HG02943 (cell line): ENCODE results near the gene NR5A1.

Experiments used
- ATAC-seq: cut with Tn5 transposase; IDR thresholded peaks from one replicate; pipeline ENCODE4 v1.9.1; 2021; ENCODE audit warnings: mild to moderate bottlenecking, low read depth, moderate library complexity; ENCODE audit not compliant: unreplicated experiment

The NR5A1 gene

DNA sequence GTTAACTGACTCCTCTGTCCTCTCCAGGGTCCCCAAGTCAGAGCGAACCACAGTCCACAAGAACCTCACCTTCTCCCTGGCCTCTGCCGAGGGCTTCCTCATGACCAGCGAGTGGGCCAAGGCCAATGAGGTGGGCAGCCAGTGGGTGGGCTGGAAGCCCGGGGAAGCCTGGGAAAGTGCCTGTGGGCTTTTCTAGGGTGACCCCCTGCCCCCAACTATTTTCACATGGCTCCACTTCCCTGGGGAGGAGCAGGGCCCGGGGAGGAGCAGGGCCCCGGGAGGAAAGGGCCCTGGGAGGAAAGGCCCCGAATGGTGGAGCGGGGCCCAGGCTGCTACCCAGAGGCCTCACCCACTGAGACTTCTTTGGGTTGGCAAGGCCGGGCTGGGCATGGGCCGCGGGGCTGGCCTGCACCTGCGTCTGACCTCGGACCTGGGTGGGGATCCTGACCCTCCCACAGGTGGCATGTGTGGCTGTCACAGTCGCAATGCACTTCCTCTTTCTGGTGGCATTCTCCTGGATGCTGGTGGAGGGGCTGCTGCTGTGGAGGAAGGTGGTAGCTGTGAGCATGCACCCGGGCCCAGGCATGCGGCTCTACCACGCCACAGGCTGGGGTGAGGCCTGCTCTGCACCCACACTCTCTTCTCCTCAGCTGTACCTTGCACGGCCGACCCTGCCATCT is 39.0 kb downstream of the NR5A1 start:
- ATAC-seq = no peak

DNA sequence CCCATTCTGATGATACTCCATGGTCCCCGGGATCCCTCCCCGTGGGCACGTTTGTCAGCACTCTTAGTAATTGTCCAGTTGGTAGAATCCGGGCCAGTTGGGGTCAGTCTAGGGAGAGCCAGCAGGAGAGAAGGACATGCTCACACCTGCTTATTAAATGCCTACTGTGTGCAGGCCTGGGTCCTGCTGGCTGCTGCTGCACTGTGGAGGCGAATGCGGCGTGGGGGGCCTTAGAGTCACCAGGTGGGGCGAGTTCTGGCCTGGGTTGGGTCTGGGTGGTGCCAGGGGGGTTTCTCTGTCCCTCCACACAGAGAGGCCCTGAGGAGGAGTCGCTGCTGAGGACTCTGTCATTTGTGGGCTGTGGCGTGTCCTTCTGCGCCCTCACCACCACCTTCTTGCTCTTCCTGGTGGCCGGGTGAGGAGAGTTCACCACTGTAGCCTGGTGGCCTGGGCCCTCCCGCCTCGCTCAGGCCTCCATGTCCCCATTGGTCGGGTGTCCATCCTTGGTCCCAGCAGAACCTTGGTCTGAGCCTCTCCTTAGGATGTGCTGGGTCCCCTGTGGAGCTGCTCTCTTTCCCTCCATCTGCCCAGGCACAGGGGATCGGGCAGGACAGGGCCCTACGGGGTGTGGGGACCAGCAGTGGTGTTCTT is 39.7 kb downstream of the NR5A1 start:
- no peak for ATAC-seq

DNA sequence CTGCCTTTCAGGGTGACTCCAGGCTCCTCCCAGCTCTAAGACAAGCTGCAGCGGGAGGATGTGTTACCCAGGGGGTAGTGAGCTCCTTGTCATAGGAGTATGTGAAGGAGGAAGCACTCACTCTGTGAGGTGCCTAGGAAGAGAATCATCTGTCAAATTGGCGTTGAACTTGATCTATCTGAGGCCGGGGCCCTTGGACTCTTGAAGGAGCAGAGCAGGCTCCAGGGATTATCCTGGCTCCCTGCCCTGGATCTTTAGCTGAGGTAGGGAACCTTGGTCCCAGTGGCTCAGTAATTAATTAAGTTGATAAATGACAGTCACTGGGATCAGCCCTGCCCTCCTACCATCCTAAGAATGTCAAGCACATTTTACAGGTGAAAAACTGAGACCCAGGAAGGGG is 41.5 kb downstream of the NR5A1 start:
- no peak for ATAC-seq

DNA sequence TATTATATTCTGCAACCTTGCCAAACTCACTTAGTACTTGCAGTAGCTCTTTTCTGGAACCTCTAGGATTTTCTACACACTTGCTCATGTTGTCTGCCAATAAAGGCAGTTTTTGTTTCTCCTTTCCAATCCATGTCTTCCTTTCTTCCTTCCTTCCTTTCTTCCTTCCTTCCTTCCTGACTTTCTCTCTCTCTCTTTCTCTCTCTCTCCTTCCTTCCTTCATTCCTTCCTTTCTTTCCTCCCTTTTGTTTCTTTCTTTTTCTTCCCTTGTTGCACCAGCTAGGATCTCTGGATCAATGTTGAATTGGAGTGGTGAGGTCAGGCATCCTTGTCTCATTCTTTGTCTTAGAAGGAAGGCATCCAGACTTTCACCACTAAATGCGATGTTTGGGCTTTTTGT is 44.5 kb downstream of the NR5A1 start:
- no peak for ATAC-seq

DNA sequence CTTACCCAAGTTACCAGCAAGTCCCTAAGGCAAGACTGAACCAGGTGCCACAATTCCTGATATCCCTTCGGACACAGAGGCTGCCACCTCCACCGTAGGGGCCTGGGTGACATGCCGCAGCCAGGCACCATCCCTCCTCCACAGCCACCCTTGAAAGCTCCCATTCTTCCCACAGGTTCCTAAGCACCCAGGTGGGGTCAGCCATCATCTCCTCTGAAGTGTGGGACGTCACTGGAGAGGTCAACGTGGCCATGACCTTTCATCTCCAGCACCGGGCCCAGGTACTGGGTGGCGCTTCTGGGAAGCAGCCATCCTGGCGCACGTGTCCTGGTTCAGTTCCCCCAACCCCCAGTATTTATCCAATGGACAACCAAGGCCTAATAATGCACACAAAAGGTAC is 48.8 kb downstream of the NR5A1 start:
- ATAC-seq = no peak

DNA sequence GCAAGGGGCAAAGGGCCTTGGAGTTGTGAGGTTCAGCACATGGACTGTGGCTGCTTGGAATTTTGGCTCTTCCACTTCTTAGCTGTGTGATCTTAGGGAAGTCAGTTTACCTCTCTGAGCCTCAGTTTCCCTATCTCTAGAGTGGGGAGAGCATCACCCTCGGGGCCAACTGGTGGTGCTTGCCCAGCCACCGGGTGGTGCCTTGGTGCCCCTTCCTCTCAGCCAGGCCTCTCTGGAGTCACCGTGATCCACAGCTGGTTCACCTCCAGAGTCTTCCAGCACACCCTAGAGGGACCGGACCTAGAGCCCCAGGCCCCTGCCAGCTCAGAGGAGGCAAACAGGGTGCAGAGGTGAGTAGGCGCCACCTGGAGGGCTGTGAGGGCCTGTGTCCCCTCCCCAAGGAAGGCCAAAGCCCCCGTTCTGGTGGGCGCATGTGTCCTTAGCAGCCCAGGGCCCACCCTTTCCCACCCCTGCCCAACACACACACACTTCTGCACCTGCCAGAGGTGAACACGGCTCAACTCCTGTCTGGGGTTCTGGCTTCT is 49.2 kb downstream of the NR5A1 start:
- ATAC-seq = no peak

DNA sequence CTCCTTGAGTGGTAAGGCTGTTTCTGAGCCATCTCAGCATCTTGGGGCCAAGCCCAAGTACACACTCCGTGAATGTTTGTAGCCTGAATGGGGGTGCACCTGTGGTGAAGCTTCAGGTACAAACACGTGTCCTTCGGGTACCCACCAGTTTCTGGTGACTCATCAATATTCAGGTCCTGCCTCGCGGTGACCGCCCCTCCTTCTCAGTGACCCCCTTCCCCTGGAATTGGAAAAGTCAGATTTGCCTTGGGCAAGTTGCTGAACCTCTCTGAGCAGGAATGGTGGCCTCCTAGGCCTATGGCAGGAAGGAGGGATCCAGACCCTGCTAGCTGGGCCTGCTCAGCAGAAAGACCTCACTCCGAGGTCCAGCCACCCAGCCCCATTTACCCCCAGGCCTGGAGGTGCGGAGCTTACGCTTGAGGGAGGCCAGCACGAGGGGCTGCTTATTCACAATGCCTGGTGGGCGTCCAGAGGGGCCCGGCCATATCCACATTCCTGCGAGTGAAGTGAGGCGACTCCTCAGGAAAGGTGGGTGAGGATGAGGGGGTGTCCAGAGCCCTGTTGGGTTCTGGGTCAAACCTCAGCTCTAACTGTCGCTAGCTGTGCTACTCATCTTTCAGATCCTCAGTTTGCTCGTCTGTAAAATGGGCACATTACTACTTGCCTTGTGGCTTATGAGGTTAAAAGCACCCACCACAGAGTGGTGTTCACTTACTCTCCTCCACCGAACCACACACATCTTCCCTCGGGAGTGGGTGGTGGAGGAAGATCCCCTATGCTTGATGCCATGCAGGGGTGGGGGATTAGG is 49.9 kb downstream of the NR5A1 start:
- no peak for ATAC-seq

DNA sequence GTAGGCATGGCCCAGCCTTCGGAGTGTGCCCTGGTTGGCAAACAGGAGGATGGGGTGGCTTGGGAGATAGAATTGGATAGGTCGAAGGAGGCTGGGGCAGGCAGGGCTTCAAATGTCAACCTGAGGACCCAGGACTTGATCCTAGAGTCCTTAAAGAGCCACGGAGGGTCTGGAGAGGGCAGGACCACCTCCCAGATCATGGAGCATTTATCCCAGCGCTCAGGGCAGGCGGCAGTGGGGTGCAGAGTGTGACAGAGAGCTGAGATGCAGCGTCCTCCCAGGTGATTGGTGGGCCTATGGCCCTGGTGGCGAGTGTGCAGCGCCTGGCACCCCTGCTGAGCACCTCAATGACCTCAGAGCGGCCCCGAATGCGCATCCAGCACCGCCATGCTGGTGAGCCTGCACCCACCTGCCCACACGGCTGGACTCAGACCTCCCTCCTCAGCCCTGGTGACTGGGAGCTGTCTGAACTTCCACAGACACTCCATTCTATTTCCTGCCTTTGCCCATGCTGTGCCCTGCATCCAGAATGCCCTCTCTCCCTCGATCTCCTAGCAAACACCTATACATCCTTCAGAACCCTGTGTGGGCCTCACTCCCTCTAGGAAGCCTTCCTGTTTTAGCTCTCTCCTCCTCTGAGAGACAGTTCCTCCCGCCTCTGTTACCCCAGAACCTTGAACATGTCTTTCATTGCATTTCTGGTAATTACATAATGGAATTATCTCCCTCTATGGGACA is 50.7 kb downstream of the NR5A1 start:
- ATAC-seq = no peak

DNA sequence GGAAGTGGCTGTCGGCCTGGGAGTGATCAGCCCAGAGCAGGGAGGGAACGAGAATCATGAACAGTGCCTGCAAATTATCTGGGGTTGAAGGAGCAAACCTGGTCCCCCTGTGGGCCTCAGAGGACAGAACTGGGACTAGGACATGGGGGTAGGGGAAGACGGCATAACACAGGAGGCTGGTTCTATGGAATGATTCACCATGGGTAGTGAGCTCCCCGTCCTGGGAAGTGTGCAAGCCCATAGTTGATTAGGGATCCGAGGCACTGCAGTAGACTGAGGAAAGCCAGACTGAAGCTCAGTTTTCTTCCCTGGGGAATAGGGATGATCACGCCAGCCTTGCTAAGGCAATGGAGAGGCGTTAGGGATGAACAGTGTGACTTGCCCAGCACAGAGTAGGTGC is 51.4 kb downstream of the NR5A1 start:
- no peak for ATAC-seq

DNA sequence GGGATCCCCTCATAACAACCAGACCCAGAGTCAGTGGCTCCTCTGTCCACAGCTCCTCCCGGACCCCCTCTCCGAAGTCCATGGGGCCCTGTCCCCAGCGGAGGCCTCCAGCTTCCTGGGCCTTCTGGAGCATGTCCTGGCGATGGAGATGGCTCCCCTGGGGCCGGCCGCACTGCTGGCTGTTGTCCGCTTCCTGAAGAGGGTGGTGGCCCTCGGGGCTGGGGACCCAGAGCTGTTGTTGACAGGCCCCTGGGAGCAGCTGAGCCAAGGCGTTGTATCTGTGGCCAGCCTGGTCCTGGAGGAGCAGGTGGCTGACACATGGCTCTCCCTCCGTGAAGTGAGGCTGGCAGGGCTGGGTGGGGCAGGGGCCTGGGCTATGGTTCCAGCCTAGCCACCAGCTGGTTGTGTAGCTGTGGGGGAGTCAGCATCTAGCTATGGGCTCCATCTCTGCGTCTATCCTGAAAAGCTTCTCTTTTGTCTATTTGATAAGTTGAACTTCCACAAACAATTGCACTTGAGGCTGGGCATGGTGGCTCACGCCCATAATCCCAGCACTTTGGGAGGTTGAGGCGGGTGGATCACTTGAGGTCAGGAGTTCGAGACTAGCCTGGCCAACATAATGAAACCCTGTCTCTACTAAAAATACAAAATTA is 52.3 kb downstream of the NR5A1 start:
- no peak for ATAC-seq

DNA sequence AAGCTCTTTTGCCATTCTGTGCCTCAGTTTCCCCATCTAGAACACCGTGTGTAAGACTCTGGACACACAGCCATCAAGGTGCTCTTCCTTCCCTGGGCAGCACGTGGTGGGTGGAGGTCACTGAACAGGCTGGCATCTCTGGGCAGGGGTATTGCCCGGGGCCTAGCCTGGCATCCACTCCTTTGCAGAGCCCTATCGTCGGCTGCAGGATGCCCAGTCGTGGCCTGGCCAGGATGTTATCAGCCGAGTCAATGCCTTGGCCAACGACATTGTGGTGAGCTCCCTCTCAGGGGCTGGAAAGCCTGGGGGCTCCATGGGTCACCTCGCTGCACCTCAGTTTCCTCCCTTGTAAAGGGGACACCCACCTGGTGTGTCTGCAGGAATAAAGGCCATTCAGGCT is 52.9 kb downstream of the NR5A1 start:
- no peak for ATAC-seq

DNA sequence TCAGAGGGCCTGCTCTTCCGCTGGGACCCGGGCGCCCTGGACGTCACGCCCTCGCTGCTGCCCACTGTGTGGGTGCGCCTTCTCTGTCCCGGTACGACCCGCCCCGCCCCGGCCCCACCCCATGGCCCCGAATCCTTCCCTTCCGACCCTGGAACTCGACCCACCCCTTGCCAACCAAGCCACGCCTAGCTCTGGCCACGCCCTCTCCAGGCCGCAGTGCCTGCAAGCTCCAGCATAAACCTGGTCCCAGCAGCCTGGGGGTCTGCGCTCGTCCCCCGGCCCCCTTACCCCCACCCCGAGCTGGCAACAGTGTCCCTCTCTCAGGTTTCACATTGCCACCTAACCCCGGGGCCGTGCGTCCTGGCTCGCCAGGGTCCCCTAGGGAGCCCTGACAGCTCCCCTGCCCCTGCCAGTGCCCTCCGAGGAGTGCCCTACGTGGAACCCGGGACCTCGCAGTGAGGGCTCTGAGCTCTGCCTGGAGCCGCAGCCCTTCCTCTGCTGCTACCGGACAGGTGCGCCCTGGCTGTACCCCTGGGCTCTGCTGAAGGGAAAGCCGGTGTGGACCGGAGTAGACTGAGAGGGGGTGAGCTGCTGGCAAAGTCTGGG is 53.5 kb downstream of the NR5A1 start:
- ATAC-seq = no peak

DNA sequence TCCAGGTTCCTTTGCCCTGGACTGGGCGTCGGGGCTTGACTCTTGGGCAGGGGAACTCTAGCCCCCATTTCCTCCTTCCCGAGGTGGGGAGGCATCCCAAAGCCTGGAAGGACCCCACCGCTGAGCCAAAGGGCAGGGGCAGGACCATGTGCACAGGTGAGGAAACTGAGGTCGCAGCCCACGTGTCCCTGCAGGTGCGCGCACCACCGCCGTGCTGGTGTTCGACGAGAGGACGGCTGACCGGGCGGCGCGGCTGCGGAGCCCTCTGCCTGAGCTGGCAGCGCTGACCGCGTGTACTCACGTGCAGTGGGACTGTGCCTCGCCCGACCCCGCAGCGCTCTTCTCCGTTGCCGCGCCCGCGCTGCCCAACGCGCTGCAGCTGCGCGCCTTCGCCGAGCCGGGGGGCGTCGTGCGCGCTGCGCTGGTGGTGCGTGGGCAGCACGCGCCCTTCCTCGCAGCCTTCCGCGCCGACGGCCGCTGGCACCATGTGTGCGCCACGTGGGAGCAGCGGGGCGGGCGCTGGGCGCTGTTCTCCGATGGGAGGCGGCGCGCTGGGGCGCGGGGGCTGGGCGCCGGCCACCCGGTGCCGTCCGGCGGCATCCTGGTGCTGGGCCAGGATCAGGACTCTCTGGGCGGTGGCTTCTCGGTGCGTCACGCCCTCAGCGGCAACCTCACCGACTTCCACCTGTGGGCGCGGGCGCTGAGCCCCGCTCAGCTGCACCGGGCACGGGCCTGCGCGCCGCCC is 54.2 kb downstream of the NR5A1 start:
- ATAC-seq = no peak

DNA sequence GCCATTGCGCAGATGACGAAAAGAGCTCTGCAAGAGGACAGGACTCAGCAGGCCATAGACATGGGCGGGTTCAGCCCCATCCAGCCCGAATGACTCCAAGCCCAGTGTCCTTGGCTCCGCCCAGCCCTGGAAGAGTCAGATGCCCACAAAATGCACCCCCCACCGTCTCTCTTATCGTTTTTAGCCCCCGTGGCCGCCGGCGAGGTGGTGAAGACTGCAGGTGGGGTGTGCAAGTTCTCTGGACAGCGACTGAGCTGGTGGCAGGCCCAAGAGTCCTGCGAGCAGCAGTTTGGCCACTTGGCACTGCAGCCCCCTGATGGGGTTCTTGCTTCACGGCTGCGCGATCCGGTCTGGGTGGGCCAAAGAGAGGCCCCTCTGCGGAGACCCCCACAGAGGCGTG is 54.9 kb downstream of the NR5A1 start:
- no peak for ATAC-seq

DNA sequence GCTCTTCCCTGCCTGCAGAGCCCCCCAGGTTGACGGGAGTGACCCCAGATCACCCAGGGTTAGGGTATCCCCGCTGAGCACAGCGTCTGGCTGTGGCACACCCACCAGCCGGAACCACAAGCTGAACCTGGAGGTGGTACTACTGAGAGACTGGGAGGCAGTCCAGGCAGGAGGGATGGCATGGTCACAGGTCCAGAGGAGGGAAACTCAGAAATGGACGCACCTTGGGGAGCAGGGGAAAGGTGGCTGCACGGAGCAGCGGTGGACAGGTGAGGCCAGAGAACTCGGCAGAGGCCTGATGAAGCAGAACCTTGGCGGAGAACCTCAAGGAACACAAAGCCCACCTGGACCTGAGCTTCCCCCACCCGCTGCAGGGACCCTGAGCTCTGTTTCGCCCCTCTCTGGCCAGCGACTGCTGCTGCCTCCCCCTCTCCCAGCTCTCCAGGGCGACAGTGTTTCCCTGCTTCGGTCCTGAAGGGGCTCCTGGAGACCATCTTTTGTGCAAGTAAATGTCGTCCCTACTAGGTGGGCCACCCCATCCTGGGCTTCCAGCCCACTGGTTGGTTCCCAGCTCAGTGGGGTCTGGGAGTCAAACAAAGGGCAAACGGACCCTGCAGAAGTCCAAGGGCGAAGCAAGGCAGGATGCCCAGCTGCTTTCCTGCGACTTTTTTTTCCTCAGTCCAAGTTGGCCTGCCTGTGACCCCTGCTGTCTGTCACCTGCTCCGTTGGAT is 56.1 kb downstream of the NR5A1 start:
- no peak for ATAC-seq

DNA sequence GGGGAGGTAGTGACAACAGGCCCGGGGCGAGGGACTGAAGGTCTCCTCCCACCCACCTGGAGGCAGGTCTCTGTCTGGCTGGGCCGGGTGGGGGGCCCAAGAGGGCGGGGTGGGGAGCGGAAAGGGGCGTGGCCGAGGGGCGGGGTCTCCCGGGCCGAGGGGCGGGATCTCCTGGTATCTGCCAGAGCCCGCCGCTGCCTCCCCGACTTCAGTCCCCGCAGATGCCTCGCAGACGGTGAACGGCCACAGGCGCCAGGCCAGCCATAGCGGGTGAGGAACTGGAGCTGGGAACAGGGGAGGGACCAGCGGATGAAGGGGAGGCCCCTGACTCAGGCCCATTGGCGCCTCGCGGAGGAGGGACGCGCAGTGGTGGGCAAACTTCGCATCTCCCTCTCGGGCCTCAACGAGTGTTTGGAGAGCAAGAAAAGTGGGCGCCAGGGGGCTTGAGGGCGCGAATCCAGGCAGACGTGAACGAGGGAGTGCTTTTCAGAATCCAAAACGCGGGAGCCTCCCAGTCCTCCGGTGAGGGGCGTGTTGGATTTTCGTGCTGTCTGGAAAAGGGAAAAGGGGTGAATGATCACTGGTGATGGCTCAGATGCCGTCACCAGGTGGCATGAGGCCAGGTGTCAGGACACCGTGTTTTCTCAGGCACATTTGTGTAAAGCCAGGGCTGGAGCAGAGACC is 56.8 kb downstream of the NR5A1 start, which contains the start of gene ADGRD2:
TSS of gene ADGRD2 (plus strand) at position 211 of the 684 bp plus-strand sequence. CDS start 1,216 bp downstream, outside the sequence.
- ATAC-seq = no peak

DNA sequence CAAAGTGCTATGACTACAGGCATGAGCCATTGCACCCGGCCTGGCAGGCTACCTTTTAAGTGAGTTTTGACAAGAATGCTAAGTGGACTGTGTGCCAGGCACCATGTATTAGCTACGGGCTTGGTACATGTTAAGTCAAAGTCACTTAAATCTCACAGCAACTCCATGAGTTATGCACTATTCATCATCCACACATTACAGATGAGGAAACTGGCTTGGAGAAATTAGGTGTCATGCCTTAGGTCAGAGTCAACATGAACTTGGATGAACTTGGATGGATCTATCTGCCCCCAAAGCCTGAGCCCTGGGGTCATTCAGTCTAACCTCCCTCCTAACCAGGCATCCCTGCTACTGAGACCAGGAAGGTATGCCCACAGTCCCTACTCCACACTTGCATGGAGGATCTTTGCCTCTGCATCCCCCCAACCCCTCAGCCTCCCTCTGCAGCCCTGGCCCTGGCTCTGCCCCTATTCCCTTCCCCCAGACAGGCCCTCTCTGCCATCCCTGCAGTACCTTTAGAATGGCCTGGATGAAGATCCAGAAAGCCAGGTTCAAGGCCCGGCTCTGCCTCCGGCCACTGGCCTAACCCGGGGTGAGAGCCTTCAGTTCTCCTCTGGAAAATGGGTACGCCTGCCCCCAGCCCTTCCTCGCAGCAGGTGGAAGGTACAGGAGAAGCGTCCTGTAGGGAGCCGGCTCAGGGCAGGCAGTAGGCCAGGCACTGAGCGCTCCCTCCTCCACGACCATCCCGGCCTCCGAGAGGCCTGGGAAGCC is 57.6 kb downstream of the NR5A1 start:
- no peak for ATAC-seq
